Tibial nerve (tissue), 4 donors: Measurements from ENCODE around the gene SPECC1.

Source experiments
- CTCF ChIP-seq, 5 experiments: fragments of 200-600 bp in 3 of 5; fragments of 450-650 bp in 2 of 5; sonication (generic) in 3 of 5; IDR thresholded peaks; one replicate each; pipeline ENCODE4 v1.5.1; 2016 to 2019; ENCODE audit warnings: antibody characterized with exemption in 5 of 5, mild to moderate bottlenecking in 3 of 5, moderate library complexity in 2 of 5
- EP300 ChIP-seq, 2 donors: sonication (generic); formaldehyde crosslinking; IDR thresholded peaks; one replicate each; pipeline ENCODE4 v1.6.1; 2017; ENCODE audit warnings: antibody characterized with exemption in 2 of 2, mild to moderate bottlenecking in 1 of 2

- no peak for TF ChIP-seq CTCF (IDR thresholded peaks at IDR 0.05)
- TF ChIP-seq EP300 (IDR thresholded peaks at IDR 0.05): no peak
Measured at GRCh38 chr17:20243524-20243923, 234.4 kb downstream of the SPECC1 start.
